Nucleus accumbens (tissue), 56 donors: Measurements from ENCODE around the gene IDH2.

Experiments
- DNase-seq, 56 donors: peaks; one replicate each; lab custom pipeline; 2025; lab: John Stamatoyannopoulos, UW

IDH2 gene

GRCh38 chr15:90067953-90068606 lies 34.2 kb downstream of the IDH2 start:
- no peak for DNase-seq

GRCh38 chr15:90067181-90067952 lies 34.9 kb downstream of the IDH2 start:
- no peak for DNase-seq

- DNase-seq, result no peak
Measured at GRCh38 chr15:90065682-90066049, 36.6 kb downstream of the IDH2 start.

GRCh38 chr15:90064911-90065681 lies 37.2 kb downstream of the IDH2 start:
- DNase-seq, result peak in 4 of 56 donors; percentile 10 to 31 (median 28)

- peak in 15 of 56 donors; percentile 9 to 49 (median 29) for DNase-seq
Measured at GRCh38 chr15:90063770-90064247, 38.5 kb downstream of the IDH2 start.

GRCh38 chr15:90062973-90063769 lies 39.1 kb downstream of the IDH2 start:
- peak in 2 of 56 donors; percentile 19 to 22 for DNase-seq

- no peak for DNase-seq
Measured at GRCh38 chr15:90062462-90062932, 39.8 kb downstream of the IDH2 start.

- peak in 18 of 56 donors; percentile 11 to 57 (median 26) for DNase-seq
Measured at GRCh38 chr15:90062023-90062442, 40.2 kb downstream of the IDH2 start.

GRCh38 chr15:90060797-90061196 lies 41.5 kb downstream of the IDH2 start:
- DNase-seq, result no peak

GRCh38 chr15:90059208-90059985 lies 42.9 kb downstream of the IDH2 start:
- DNase-seq, result peak in 28 of 56 donors; percentile 14 to 66 (median 32)

- no peak for DNase-seq
Measured at GRCh38 chr15:90058775-90059174, 43.5 kb downstream of the IDH2 start.

- no peak for DNase-seq
Measured at GRCh38 chr15:90058308-90058707, 44.0 kb downstream of the IDH2 start.

GRCh38 chr15:90056529-90056928 lies 45.7 kb downstream of the IDH2 start:
- DNase-seq, result no peak

GRCh38 chr15:90055182-90055581 lies 47.1 kb downstream of the IDH2 start:
- DNase-seq, result no peak

GRCh38 chr15:90054618-90055097 lies 47.6 kb downstream of the IDH2 start:
- no peak for DNase-seq

- DNase-seq, result peak in 8 of 56 donors; percentile 18 to 49 (median 28)
Measured at GRCh38 chr15:90053685-90054466, 48.4 kb downstream of the IDH2 start.

GRCh38 chr15:90051874-90052273 lies 50.4 kb downstream of the IDH2 start:
- DNase-seq, result no peak
